HEK293T (cell line): ENCODE measurements around the gene MGMT.

ENCODE experiments used
- CTCF ChIA-PET: fragments of 350-600 bp; formaldehyde crosslinking; extraction: SDS; loops from one replicate; lab custom pipeline; 2021; ENCODE audit warnings: antibody characterized with exemption, inconsistent platforms; lab: Yijun Ruan, JAX
- POLR2A ChIA-PET: fragments of 350-600 bp; formaldehyde crosslinking; extraction: SDS; loops from one replicate; lab custom pipeline; 2020; ENCODE audit warnings: antibody characterized with exemption, inconsistent platforms; lab: Yijun Ruan, JAX
- DNase-seq: peaks from one replicate; pipeline ENCODE4 v3.0.0; 2012; ENCODE audit warnings: mixed read lengths; ENCODE audit errors: extremely low spot score
- ARNT ChIP-seq: fragments of 450-650 bp; IDR thresholded peaks from 2 replicates; pipeline ENCODE4 v1.6.1; 2017; ENCODE audit warnings: mild to moderate bottlenecking
- BHLHE40 ChIP-seq: fragments of 450-650 bp; IDR thresholded peaks from 2 replicates; pipeline ENCODE4 v1.6.1; 2016; ENCODE audit warnings: mild to moderate bottlenecking, moderate library complexity, borderline replicate concordance
- CTBP1 ChIP-seq: fragments of 450-650 bp; IDR thresholded peaks from 2 replicates; pipeline ENCODE4 v1.6.1; 2016; ENCODE audit warnings: borderline replicate concordance
- ELF4 ChIP-seq: fragments of 450-650 bp; IDR thresholded peaks from 2 replicates; pipeline ENCODE4 v1.6.1; 2017; ENCODE audit warnings: antibody characterized with exemption
- FOXA1 ChIP-seq: fragments of 450-650 bp; IDR thresholded peaks from 2 replicates; pipeline ENCODE4 v1.6.1; 2016; ENCODE audit warnings: mild to moderate bottlenecking
- FOXK2 ChIP-seq: fragments of 450-650 bp; IDR thresholded peaks from 2 replicates; pipeline ENCODE4 v1.6.1; 2016; ENCODE audit warnings: mild to moderate bottlenecking
- FOXM1 ChIP-seq: fragments of 450-650 bp; IDR thresholded peaks from 2 replicates; pipeline ENCODE4 v1.6.1; 2017; ENCODE audit warnings: mild to moderate bottlenecking, borderline replicate concordance
- HDGF ChIP-seq: fragments of 450-650 bp; IDR thresholded peaks from 2 replicates; pipeline ENCODE4 v1.6.1; 2017; ENCODE audit warnings: antibody characterized with exemption, borderline replicate concordance
- L3MBTL2 ChIP-seq: fragments of 450-650 bp; conservative IDR thresholded peaks from 2 replicates; pipeline ENCODE4 v1.6.1; 2016; ENCODE audit warnings: mild to moderate bottlenecking
- LEF1 ChIP-seq: fragments of 450-650 bp; IDR thresholded peaks from 2 replicates; pipeline ENCODE4 v1.6.1; 2017; ENCODE audit warnings: mild to moderate bottlenecking, borderline replicate concordance
- NFRKB ChIP-seq: fragments of 450-650 bp; IDR thresholded peaks from 2 replicates; pipeline ENCODE4 v1.6.1; 2016; ENCODE audit warnings: mild to moderate bottlenecking, moderate library complexity
- PKNOX1 ChIP-seq: fragments of 450-650 bp; IDR thresholded peaks from 2 replicates; pipeline ENCODE4 v1.6.1; 2016
- SP1 ChIP-seq: fragments of 450-650 bp; IDR thresholded peaks from 2 replicates; pipeline ENCODE4 v1.6.1; 2017
- SUZ12 ChIP-seq: fragments of 450-650 bp; IDR thresholded peaks from 2 replicates; pipeline ENCODE4 v1.6.1; 2016; ENCODE audit warnings: mild to moderate bottlenecking
- TARDBP ChIP-seq: fragments of 450-650 bp; IDR thresholded peaks from 2 replicates; pipeline ENCODE4 v1.6.1; 2016
- ZNF384 ChIP-seq: fragments of 450-650 bp; IDR thresholded peaks from 2 replicates; pipeline ENCODE4 v1.6.1; 2016

Gene MGMT

GRCh38 chr10:129521161-129522025 is 54.4 kb downstream of the MGMT start:
- TF ChIP-seq L3MBTL2 (no peak), FOXA1 (no peak), LEF1 (no peak), ARNT (no peak), CTBP1 (no peak), NFRKB (no peak), SP1 (no peak), SUZ12 (no peak), ELF4 (no peak), TARDBP (no peak)
- DNase-seq = no peak
- POLR2A ChIA-PET = no interaction called here
- CTCF ChIA-PET = no interaction called here

GRCh38 chr10:129522041-129522585 is 55.1 kb downstream of the MGMT start:
- POLR2A ChIA-PET = no interaction called here
- DNase-seq = no peak
- CTCF ChIA-PET = no interaction called here
- TF ChIP-seq LEF1 (no peak), FOXA1 (no peak), PKNOX1 (no peak), HDGF (no peak), ZNF384 (no peak), NFRKB (no peak), FOXM1 (no peak), FOXK2 (no peak), BHLHE40 (no peak), SP1 (no peak), ELF4 (no peak), SUZ12 (no peak)

- CTCF ChIA-PET = no interaction called here
These were observed 56.1 kb downstream of the MGMT start for GRCh38 chr10:129523031-129523722.

GRCh38 chr10:129523723-129524316 is 56.8 kb downstream of the MGMT start:
- ChIA-PET CTCF (no interaction called here), POLR2A (no interaction called here)
- DNase-seq = no peak
- no peak for TF ChIP-seq SUZ12
- TF ChIP-seq PKNOX1 = no peak

More at GRCh38 chr10:129523031-129523722, 56.1 kb downstream of the MGMT start:
- no peak for TF ChIP-seq BHLHE40
- no peak for TF ChIP-seq CTBP1
- no peak for TF ChIP-seq PKNOX1
- no peak for TF ChIP-seq ELF4
- no peak for TF ChIP-seq L3MBTL2
- no peak for TF ChIP-seq TARDBP
- TF ChIP-seq FOXM1 = no peak
- TF ChIP-seq LEF1 = no peak
- no peak for TF ChIP-seq FOXA1
- no peak for TF ChIP-seq SP1
- no peak for TF ChIP-seq SUZ12
- TF ChIP-seq HDGF = no peak
- no peak for TF ChIP-seq NFRKB
- TF ChIP-seq FOXK2 = no peak
- no peak for TF ChIP-seq ZNF384
- POLR2A ChIA-PET = no interaction called here
- no peak for DNase-seq

GRCh38 chr10:129524936-129525335 is 57.9 kb downstream of the MGMT start:
- CTCF ChIA-PET = no interaction called here
- DNase-seq = no peak
- TF ChIP-seq TARDBP = no peak
- no peak for TF ChIP-seq L3MBTL2
- no peak for TF ChIP-seq ZNF384
- no peak for TF ChIP-seq FOXM1
- no peak for TF ChIP-seq NFRKB
- no peak for TF ChIP-seq SP1
- POLR2A ChIA-PET = no interaction called here

- no peak for TF ChIP-seq FOXA1
- TF ChIP-seq FOXK2 = no peak
- TF ChIP-seq L3MBTL2 = no peak
- TF ChIP-seq BHLHE40 = no peak
- TF ChIP-seq PKNOX1 = no peak
- TF ChIP-seq HDGF = no peak
- CTCF ChIA-PET = no interaction called here
- DNase-seq = no peak
- POLR2A ChIA-PET = no interaction called here
These were observed 58.4 kb downstream of the MGMT start for GRCh38 chr10:129525401-129525801.
